Activated naive CD4-positive, alpha-beta T cell treated with anti-CD3 and anti-CD28 coated beads, Interleukin-2, amount 10 ng/mL, durations not matched to agents 7 days and 5 days (primary cell): ENCODE data around the gene ARHGAP44.

Source experiments
- CTCF ChIA-PET: fragments of 350-600 bp; sonication (Branson Sonifier 250); formaldehyde crosslinking; loops from one replicate; lab custom pipeline; 2021; ENCODE audit warnings: antibody characterized with exemption; lab: Charles Lee
- DNase-seq: peaks from one replicate; pipeline ENCODE4 v3.0.0-alpha.2; 2020
- H3K27ac Mint-ChIP-seq: one replicate; pipeline ENCODE4 v1.8.0; 2021; ENCODE audit warnings: mild to moderate bottlenecking, moderate library complexity, mixed read lengths
- H3K27me3 Mint-ChIP-seq: one replicate; pipeline ENCODE4 v1.8.0; 2021; ENCODE audit warnings: mild to moderate bottlenecking, mixed read lengths
- H3K36me3 Mint-ChIP-seq: one replicate; pipeline ENCODE4 v1.8.0; 2021; ENCODE audit warnings: mixed read lengths
- H3K4me1 Mint-ChIP-seq: one replicate; pipeline ENCODE4 v1.8.0; 2021; ENCODE audit warnings: mixed read lengths
- H3K4me3 Mint-ChIP-seq: one replicate; pipeline ENCODE4 v1.8.0; 2021; ENCODE audit warnings: mild to moderate bottlenecking, moderate library complexity, mixed read lengths
- H3K9me3 Mint-ChIP-seq: one replicate; pipeline ENCODE4 v1.8.0; 2021; ENCODE audit warnings: mixed read lengths

ARHGAP44 gene

GRCh38 chr17:12928736-12929135 lies 139.4 kb downstream of the ARHGAP44 start:
- Mint-ChIP-seq H3K36me3 (no peaks in the 10 kb centered on the region), H3K4me1 (no peaks in the 10 kb centered on the region), H3K4me3 (no peak overlapping the region), H3K27me3 (no peaks in the 10 kb centered on the region), H3K27ac (no peak overlapping the region), H3K9me3 (no peaks in the 10 kb centered on the region)
- no peak for DNase-seq
- CTCF ChIA-PET, result no interaction called here

GRCh38 chr17:12936501-12936900 lies 147.2 kb downstream of the ARHGAP44 start:
- no peak overlapping the region for H3K27ac Mint-ChIP-seq
- no peak for DNase-seq
- no peaks in the 10 kb centered on the region for H3K27me3 Mint-ChIP-seq
- H3K9me3 Mint-ChIP-seq, result no peaks in the 10 kb centered on the region
- no peaks in the 10 kb centered on the region for H3K36me3 Mint-ChIP-seq
- CTCF ChIA-PET, result no interaction called here
- no peaks in the 10 kb centered on the region for H3K4me1 Mint-ChIP-seq
- no peak overlapping the region for H3K4me3 Mint-ChIP-seq

GRCh38 chr17:12940699-12941098 lies 151.4 kb downstream of the ARHGAP44 start:
- no peaks in the 10 kb centered on the region for H3K4me1 Mint-ChIP-seq
- no peaks in the 10 kb centered on the region for H3K9me3 Mint-ChIP-seq
- no peak for DNase-seq
- no peak overlapping the region for H3K4me3 Mint-ChIP-seq
- H3K27ac Mint-ChIP-seq, result no peak overlapping the region
- CTCF ChIA-PET, result no interaction called here
- H3K36me3 Mint-ChIP-seq, result no peaks in the 10 kb centered on the region
- H3K27me3 Mint-ChIP-seq, result no peaks in the 10 kb centered on the region

GRCh38 chr17:12947047-12947446 lies 157.7 kb downstream of the ARHGAP44 start:
- H3K27ac Mint-ChIP-seq, result no peak overlapping the region
- no peaks in the 10 kb centered on the region for H3K9me3 Mint-ChIP-seq
- no peaks in the 10 kb centered on the region for H3K27me3 Mint-ChIP-seq
- H3K36me3 Mint-ChIP-seq, result no peaks in the 10 kb centered on the region
- DNase-seq, result no peak
- CTCF ChIA-PET, result interaction anchor here (1.0 kb wide), 1 partner anchor 55 kb away, joined by 3 read pairs; no protein-coding TSS in a partner anchor
- H3K4me3 Mint-ChIP-seq, result no peak overlapping the region
- no peaks in the 10 kb centered on the region for H3K4me1 Mint-ChIP-seq

DNA sequence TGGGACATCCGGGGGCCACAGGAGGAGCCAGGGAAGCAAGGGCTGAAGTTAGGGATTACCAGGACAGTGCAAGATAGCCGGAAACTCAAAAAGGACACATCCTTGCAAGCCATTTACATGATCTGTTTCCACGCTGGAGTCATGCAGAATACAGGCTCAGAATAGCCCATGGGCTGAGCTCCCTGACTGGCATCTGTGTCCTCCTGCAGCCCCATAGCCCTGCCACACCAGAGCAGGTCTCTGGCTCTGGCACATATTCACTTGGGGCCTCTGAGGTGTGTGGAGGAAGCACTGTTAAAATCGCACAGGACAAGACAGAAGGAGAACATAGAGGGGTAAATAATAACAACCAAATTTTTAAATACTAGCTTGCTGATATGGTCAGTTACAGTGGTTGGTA lies 162.7 kb downstream of the ARHGAP44 start:
- H3K9me3 Mint-ChIP-seq, result peaks cover 2% of the 10 kb centered on the region
- CTCF ChIA-PET, result interaction anchor here (0.9 kb wide), 1 partner anchor 15 kb away, joined by 3 read pairs; no protein-coding TSS in a partner anchor
- no peaks in the 10 kb centered on the region for H3K36me3 Mint-ChIP-seq
- no peaks in the 10 kb centered on the region for H3K4me1 Mint-ChIP-seq
- no peak overlapping the region for H3K27ac Mint-ChIP-seq
- no peaks in the 10 kb centered on the region for H3K27me3 Mint-ChIP-seq
- no peak for DNase-seq
- H3K4me3 Mint-ChIP-seq, result no peak overlapping the region

DNA sequence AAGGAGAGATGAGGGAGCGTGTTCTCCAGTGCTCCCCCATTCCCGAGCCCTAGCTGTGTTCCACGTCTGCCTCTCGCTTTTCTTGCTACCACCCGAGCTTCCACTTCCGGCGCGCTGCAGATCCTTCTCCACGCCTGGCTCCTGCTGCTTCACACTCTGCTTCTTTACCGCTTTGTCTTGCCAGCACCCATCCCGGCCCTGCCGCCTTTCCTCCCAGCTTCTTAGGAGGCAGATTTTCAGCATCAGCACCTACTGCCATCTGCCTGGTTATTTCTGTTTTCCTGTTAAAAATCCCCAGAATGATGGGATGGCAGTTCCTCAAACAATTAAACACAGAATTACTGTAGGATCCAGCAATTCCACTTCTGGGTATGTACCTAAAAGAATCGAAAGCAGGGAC lies 163.9 kb downstream of the ARHGAP44 start:
- no peak overlapping the region for H3K27ac Mint-ChIP-seq
- no peaks in the 10 kb centered on the region for H3K4me1 Mint-ChIP-seq
- no peaks in the 10 kb centered on the region for H3K36me3 Mint-ChIP-seq
- CTCF ChIA-PET, result interaction anchor here (0.9 kb wide), 1 partner anchor 16 kb away, joined by 3 read pairs; no protein-coding TSS in a partner anchor
- H3K4me3 Mint-ChIP-seq, result no peak overlapping the region
- no peaks in the 10 kb centered on the region for H3K27me3 Mint-ChIP-seq
- H3K9me3 Mint-ChIP-seq, result peaks cover 5% of the 10 kb centered on the region
- DNase-seq, result no peak

DNA sequence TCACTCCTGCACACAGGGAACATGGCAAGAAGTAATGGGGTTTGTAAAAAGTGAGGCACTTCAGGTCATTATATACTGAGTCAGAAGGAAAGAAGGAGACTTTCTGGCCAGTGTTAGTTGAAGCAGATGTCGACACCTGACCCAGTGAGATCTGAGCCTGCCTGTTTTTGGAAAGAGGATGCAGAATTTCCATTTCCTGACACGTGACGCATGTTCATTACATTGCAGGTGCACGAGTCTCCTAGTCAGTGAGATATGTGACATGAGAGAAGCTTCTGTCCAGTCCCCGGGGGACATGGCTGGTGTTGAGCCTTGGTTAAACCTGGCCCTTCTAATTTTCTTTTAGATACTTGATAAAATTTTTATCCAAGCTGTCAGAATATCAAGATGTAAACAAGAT lies 166.2 kb downstream of the ARHGAP44 start:
- Mint-ChIP-seq H3K36me3 (no peaks in the 10 kb centered on the region), H3K4me3 (no peak overlapping the region), H3K27ac (no peak overlapping the region), H3K9me3 (peaks cover 5% of the 10 kb centered on the region), H3K27me3 (no peaks in the 10 kb centered on the region), H3K4me1 (no peaks in the 10 kb centered on the region)
- no peak for DNase-seq
- CTCF ChIA-PET, result no interaction called here

DNA sequence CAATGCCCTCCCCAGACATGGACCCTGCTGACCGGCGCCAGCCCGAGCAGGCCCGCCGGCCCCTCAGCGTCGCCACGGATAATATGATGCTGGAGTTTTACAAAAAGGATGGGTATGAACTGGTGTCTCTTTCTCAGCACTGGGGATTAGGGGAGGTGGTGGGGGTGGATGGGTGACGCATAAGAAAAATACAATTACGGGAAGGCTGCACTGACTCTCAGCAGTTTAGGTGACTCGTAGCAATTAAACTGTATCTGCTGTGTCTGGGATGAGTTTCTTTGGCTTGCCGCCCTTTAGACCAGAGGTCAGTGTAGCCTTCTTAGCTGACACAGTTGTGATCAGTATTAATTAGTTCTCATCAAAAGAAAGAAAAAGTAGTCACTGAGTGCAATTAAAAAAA lies 169.5 kb downstream of the ARHGAP44 start:
- Mint-ChIP-seq H3K4me3 (no peak overlapping the region), H3K9me3 (peaks cover 3% of the 10 kb centered on the region), H3K36me3 (no peaks in the 10 kb centered on the region), H3K27ac (no peak overlapping the region), H3K27me3 (no peaks in the 10 kb centered on the region), H3K4me1 (no peaks in the 10 kb centered on the region)
- CTCF ChIA-PET, result no interaction called here
- DNase-seq, result no peak

GRCh38 chr17:12959441-12959840 lies 170.1 kb downstream of the ARHGAP44 start:
- no peaks in the 10 kb centered on the region for H3K36me3 Mint-ChIP-seq
- H3K27ac Mint-ChIP-seq, result no peak overlapping the region
- H3K27me3 Mint-ChIP-seq, result no peaks in the 10 kb centered on the region
- H3K4me3 Mint-ChIP-seq, result no peak overlapping the region
- CTCF ChIA-PET, result no interaction called here
- no peak for DNase-seq
- peaks cover 3% of the 10 kb centered on the region for H3K9me3 Mint-ChIP-seq
- no peaks in the 10 kb centered on the region for H3K4me1 Mint-ChIP-seq

GRCh38 chr17:12961655-12962054 lies 172.4 kb downstream of the ARHGAP44 start:
- peaks cover 3% of the 10 kb centered on the region for H3K9me3 Mint-ChIP-seq
- H3K27ac Mint-ChIP-seq, result no peak overlapping the region
- no peak overlapping the region for H3K4me3 Mint-ChIP-seq
- DNase-seq, result no peak
- no peaks in the 10 kb centered on the region for H3K27me3 Mint-ChIP-seq
- H3K36me3 Mint-ChIP-seq, result no peaks in the 10 kb centered on the region
- H3K4me1 Mint-ChIP-seq, result no peaks in the 10 kb centered on the region
- CTCF ChIA-PET, result no interaction called here

GRCh38 chr17:12963505-12963904 lies 174.2 kb downstream of the ARHGAP44 start:
- CTCF ChIA-PET, result no interaction called here
- Mint-ChIP-seq H3K27me3 (no peaks in the 10 kb centered on the region), H3K36me3 (no peaks in the 10 kb centered on the region)

DNA sequence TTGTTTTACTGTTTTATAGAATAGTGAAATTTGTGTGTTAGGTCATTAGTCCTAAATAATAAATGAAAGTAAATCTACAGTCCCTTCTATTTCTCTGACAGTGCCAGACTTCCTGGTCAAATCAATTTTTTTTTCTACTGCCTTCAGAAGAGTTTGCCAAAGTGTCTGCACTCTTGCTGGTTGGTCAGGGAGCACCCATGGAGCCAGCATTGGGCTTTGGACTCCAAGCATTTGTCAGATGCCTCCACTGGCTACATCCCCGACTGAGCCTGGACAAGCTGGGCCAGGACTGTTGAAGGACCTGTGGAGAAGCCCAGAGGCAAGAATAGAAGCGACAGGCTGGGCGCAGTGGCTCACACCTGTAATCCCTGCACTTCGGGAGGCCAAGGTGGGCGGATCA lies 174.9 kb downstream of the ARHGAP44 start:
- no peaks in the 10 kb centered on the region for H3K9me3 Mint-ChIP-seq
- no peak overlapping the region for H3K27ac Mint-ChIP-seq
- no peaks in the 10 kb centered on the region for H3K4me1 Mint-ChIP-seq
- no peak overlapping the region for H3K4me3 Mint-ChIP-seq
- no peaks in the 10 kb centered on the region for H3K36me3 Mint-ChIP-seq
- no peaks in the 10 kb centered on the region for H3K27me3 Mint-ChIP-seq
- DNase-seq, result no peak
- CTCF ChIA-PET, result interaction anchor here (0.6 kb wide), 1 partner anchor 206 kb away, joined by 3 read pairs; no protein-coding TSS in a partner anchor

More at GRCh38 chr17:12963505-12963904, 174.2 kb downstream of the ARHGAP44 start:
- no peaks in the 10 kb centered on the region for H3K9me3 Mint-ChIP-seq
- DNase-seq, result no peak
- no peaks in the 10 kb centered on the region for H3K4me1 Mint-ChIP-seq
- H3K4me3 Mint-ChIP-seq, result no peak overlapping the region
- no peak overlapping the region for H3K27ac Mint-ChIP-seq

DNA sequence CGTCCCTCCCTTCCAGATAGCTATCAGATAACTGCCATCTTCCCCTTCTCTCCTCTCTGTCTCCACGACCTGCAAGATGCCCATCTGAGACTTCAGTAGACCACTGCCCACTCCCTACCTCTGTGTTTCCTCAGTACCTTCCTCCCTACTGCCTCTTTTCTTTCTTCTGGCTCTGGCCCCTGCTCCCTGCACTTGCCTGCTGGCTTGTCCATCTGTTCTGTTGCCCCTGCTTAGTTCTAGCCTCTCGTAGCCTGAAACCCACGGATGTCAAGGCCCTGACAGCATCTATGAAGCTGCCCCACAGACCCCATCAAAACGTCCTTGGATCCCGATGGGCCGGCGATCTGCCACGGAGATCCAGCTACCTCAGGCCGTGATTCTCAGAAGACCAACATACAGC lies 175.5 kb downstream of the ARHGAP44 start:
- Mint-ChIP-seq H3K4me3 (no peak overlapping the region), H3K27me3 (no peaks in the 10 kb centered on the region), H3K36me3 (no peaks in the 10 kb centered on the region), H3K4me1 (no peaks in the 10 kb centered on the region), H3K9me3 (no peaks in the 10 kb centered on the region), H3K27ac (no peak overlapping the region)
- CTCF ChIA-PET, result interaction anchor here (0.6 kb wide), 1 partner anchor 207 kb away, joined by 3 read pairs; no protein-coding TSS in a partner anchor
- no peak for DNase-seq

DNA sequence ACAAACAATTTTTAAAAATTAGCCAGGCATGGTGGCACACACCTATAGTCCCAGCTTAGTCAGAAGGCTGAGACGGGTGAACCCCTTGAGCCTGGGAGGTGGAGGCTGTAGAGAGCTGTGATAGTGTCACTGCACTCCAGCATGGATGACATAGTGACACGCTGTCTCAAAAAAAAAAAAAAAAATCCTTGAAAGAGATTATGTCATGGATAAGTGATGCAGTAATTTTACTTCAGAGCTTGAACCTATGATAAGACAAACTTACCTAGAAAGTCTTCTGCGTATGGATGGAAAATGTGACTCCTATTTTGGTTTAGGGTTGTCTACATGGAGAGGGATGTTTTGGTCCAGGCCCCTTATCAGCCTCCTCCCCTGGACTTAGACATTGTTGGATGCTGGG lies 176.7 kb downstream of the ARHGAP44 start:
- H3K27me3 Mint-ChIP-seq, result peaks cover 3% of the 10 kb centered on the region
- H3K9me3 Mint-ChIP-seq, result no peaks in the 10 kb centered on the region
- no peak overlapping the region for H3K27ac Mint-ChIP-seq

DNA sequence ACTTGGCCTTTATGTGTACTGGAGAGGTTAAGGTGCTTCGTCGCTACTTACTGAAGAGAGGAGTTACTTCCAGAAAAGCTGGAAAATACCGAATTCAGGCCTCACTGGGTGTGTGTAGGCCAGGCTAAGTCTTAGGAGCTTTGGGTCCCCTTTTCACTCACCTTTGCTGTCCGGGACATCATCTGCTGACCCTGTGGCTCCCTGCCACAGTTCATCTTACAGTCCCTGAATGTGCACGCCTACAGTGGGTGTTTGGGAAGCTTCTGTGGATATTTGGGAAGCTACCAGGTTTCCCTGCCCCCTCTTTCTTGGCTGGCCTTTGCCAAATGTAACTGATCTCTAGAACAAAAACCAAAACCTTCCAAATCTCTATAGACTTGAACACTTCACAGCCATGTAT lies 177.1 kb downstream of the ARHGAP44 start:
- Mint-ChIP-seq H3K36me3 (no peaks in the 10 kb centered on the region), H3K27ac (no peak overlapping the region), H3K4me1 (no peaks in the 10 kb centered on the region), H3K4me3 (no peak overlapping the region), H3K9me3 (no peaks in the 10 kb centered on the region), H3K27me3 (peaks cover 3% of the 10 kb centered on the region)
- DNase-seq, result no peak
- CTCF ChIA-PET, result no interaction called here

More for the DNA sequence above, 176.7 kb downstream of the ARHGAP44 start:
- H3K36me3 Mint-ChIP-seq, result no peaks in the 10 kb centered on the region
- CTCF ChIA-PET, result no interaction called here
- DNase-seq, result no peak
- no peak overlapping the region for H3K4me3 Mint-ChIP-seq
- H3K4me1 Mint-ChIP-seq, result no peaks in the 10 kb centered on the region

- no peaks in the 10 kb centered on the region for H3K9me3 Mint-ChIP-seq
- no peaks in the 10 kb centered on the region for H3K4me1 Mint-ChIP-seq
- H3K36me3 Mint-ChIP-seq, result no peaks in the 10 kb centered on the region
- no peak for DNase-seq
- CTCF ChIA-PET, result no interaction called here
- H3K4me3 Mint-ChIP-seq, result no peak overlapping the region
- no peak overlapping the region for H3K27ac Mint-ChIP-seq
- peaks cover 3% of the 10 kb centered on the region for H3K27me3 Mint-ChIP-seq
These were observed 178.7 kb downstream of the ARHGAP44 start for GRCh38 chr17:12967962-12968361.
